HG03378 (cell line): Measurements from ENCODE around the gene SLC5A3.

ENCODE experiments used
- ATAC-seq: cut with Tn5 transposase; IDR thresholded peaks from one replicate; pipeline ENCODE4 v1.9.1; 2021; ENCODE audit warnings: mild to moderate bottlenecking, moderate library complexity; ENCODE audit not compliant: unreplicated experiment

The SLC5A3 gene

DNA sequence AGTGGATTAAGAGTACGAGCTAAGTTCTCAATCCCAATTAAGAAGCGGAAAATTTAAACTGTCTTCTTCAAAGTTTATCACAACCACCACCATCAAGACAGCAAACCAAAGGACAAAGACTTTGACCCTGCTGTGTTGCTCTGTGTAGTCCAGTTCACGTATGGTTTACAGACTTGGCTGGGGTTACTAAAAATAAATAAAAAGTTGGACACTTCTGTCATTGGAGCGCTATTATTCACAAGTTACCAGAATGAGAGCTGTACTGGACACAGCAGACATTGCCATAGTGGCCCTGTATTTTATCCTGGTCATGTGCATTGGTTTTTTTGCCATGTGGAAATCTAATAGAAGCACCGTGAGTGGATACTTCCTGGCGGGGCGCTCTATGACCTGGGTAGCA lies 21.6 kb downstream of the SLC5A3 start:
- ATAC-seq = no peak

- no peak for ATAC-seq
Observed at GRCh38 chr21:34097442-34097841, 24.1 kb downstream of the SLC5A3 start.

DNA sequence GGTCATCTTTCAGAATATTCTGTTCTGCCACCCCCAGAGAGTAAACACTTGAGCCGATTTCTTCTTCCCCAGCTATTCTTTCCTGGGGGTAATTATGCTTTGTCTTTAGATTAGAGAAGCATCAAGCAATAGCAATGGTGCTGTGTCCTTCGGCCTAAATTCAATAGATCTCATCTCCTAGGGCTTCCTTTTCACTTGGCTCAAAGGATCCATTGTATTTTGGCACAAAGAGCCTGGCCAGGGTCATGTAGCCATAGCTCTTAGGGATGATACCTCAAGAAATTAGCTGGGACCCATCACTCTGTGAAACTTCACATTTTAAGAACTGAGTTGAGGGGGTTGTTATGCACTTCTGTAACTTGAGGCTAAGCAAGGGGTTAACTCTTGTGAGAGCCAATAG lies 27.0 kb downstream of the SLC5A3 start:
- no peak for ATAC-seq

DNA sequence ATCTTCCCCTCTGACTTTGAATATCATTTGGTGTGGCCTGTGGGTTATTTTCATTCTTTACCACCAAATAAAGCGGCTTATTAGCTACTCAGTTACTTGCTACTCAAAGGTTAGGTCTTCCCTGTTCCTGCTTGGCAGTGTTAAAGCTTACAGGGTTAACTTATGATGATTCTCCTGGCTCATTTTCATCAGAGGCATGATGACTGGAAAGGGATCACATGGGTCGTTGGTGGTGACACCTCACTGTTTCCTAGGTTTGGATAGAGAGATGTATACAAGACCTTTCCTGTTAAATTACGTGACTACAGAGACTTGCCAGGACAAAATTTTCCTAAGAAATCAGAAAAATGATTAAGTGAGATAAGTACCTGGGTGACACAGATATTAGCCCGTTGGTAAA lies 27.4 kb downstream of the SLC5A3 start:
- ATAC-seq = no peak

DNA sequence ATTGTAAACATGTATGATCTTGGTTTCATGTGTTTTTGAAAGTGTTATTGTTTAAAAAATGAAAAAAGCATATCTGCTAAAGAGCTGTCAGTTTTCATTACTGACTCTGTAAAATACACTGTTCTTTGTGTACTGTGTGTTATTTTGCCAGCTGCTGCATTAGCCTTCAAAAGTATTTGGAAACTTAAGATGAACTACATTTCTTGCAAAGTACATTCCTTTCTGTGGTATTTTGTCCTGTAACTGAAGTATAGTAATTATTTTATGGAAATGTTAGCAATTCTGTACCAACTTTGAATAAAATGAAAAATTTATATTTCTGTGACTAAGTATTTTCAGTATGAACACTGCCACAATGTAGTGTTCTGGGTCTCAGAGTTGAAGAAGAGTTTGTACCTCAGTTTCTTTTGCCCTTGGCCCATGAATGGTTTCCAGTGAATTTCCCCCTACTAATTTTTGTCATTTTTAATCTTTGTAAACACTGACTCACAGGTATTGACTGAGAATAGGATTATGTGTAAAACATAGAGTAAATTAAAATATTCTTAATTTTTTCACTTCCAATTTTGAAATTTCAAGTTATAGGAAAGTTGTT lies 32.7 kb downstream of the SLC5A3 start:
- ATAC-seq = no peak

- no peak for ATAC-seq
Observed at GRCh38 chr21:34107606-34108005, 34.2 kb downstream of the SLC5A3 start.

DNA sequence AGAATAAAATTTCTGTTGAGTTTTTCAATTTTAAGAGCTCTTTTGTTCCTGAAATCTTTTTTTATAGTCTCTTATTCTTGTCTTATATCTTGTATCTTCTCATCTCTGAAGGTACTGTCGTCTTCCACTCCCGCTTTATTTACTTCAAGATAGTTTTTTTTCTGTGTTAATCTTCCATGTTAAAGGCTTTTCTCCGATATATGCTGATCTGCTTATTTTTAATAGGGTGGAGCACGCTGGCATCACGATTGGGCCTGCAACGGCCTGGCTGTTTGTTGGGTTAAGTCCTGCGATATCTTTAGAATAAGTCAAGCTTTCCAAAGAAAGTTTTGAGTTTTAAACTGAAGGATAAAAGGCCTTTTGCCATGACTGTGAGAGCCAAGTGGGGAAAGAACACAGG lies 35.7 kb downstream of the SLC5A3 start:
- no peak for ATAC-seq

GRCh38 chr21:34110594-34111202 lies 37.3 kb downstream of the SLC5A3 start:
- ATAC-seq = no peak

- ATAC-seq = no peak
Observed at GRCh38 chr21:34112316-34113033, 39.1 kb downstream of the SLC5A3 start.

GRCh38 chr21:34113842-34114241 lies 40.5 kb downstream of the SLC5A3 start:
- no peak for ATAC-seq

DNA sequence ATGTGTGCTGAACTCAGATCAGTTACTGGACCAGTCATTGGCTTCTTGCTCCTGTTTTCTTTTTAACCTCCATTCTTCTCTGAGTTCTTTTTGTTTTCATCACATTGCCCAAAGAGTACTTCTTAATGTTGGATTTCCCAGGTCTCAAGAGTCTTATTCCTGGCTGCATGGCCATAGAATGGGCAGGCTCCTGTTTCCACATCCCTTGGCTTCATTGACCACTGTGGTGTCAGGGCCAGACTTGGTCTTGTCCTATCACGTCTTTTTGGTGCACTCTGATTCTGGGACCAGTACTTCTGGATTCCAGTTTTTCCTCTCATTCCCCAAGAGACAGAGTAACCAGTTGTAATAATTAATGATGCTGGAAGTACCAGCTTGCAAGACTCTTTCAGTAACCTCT lies 41.8 kb downstream of the SLC5A3 start:
- ATAC-seq = no peak

DNA sequence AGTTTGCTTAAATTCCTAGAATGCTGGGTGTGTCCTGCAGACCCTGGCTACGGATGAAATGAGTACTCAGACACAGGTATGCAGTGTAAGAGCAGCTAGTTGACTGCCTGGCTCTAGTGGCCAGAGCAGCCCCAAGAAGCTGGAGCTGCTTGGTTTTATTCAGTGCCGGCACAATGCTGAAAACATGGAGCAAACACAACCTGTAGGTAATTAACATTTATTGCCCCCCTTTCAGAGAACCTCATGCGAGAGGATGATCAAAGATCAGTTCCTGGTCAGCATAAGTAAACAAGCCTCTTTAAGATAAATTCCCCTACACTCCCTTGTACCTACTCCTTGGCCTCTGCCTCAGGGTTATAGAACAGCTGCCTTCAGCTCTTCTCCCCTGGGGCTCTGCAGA lies 43.2 kb downstream of the SLC5A3 start:
- ATAC-seq = no peak

GRCh38 chr21:34120867-34121266 lies 47.5 kb downstream of the SLC5A3 start:
- no peak for ATAC-seq

- no peak for ATAC-seq
Observed at GRCh38 chr21:34122047-34122446, 48.7 kb downstream of the SLC5A3 start.
